Measurements from ENCODE around the gene PLEKHA7. TPM values are rescaled to one million over a fixed set of nuclear protein-coding genes. Genes with fewer than 3 reads are reported as not detected.

The PLEKHA7 gene
- total RNA-seq, 1 experiment from 2014 or later: 57.6 TPM

DNA sequence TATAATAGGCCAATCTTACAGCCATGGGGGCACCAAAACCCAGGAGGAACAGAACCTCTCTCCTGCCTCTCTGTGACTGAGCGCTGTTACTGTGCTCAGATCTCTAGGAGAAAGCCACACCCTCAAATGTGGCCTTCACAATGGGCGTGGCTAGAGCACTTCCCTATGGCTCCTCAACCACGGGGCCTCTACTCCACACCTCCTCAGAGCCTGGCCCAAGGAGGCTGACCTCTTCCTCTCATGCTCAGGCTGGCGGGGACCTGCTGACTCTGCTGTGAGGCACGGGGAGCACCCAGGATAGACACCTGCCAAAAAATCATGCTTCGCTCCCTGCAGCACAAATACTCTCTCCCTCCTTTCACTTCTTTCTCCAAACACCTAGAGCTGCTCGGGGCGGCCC, 234.8 kb downstream of the PLEKHA7 start:
- Mint-ChIP-seq H3K9me3 (ENCODE audit: unreplicated experiment) (no peaks in the 10 kb centered on the region), H3K4me1 (ENCODE audit: low read depth, unreplicated experiment) (peaks cover 7% of the 10 kb centered on the region), H3K4me3 (ENCODE audit: unreplicated experiment) (no peak overlapping the region), H3K27me3 (ENCODE audit: insufficient read depth, unreplicated experiment) (no peaks in the 10 kb centered on the region), H3K27ac (ENCODE audit: unreplicated experiment) (no peak overlapping the region), H3K36me3 (ENCODE audit: insufficient read depth, unreplicated experiment) (peaks cover 29% of the 10 kb centered on the region)
- BruUV-seq (replicated peaks): no TSS peak
- POLR2A ChIA-PET: no interaction called here
- H3K4me1 ChIP-seq: peaks cover 15% of the 10 kb centered on the region
- H3K4me3 ChIP-seq (ENCODE audit: low read depth, low read length): no peak overlapping the region
- no peaks in the 10 kb centered on the region for H3K9me3 ChIP-seq
- DNase-seq: no peak
- intact Hi-C loops (cut with micrococcal nuclease; ENCODE audit: unreplicated experiment): no loop called here
- H3K27me3 ChIP-seq (replicated peaks; ENCODE audit: control insufficient read depth, insufficient read depth, low read length): no peaks in the 10 kb centered on the region
- H3K36me3 ChIP-seq (ENCODE audit: control insufficient read depth, insufficient read depth, low read length): no peaks in the 10 kb centered on the region; the same call in none of the 2 replicates
- CTCF ChIA-PET: interaction anchor here (0.6 kb wide), 1 partner anchor 53 kb away, joined by 3 read pairs; no protein-coding TSS in a partner anchor
- TF ChIP-seq, protein P1, sequence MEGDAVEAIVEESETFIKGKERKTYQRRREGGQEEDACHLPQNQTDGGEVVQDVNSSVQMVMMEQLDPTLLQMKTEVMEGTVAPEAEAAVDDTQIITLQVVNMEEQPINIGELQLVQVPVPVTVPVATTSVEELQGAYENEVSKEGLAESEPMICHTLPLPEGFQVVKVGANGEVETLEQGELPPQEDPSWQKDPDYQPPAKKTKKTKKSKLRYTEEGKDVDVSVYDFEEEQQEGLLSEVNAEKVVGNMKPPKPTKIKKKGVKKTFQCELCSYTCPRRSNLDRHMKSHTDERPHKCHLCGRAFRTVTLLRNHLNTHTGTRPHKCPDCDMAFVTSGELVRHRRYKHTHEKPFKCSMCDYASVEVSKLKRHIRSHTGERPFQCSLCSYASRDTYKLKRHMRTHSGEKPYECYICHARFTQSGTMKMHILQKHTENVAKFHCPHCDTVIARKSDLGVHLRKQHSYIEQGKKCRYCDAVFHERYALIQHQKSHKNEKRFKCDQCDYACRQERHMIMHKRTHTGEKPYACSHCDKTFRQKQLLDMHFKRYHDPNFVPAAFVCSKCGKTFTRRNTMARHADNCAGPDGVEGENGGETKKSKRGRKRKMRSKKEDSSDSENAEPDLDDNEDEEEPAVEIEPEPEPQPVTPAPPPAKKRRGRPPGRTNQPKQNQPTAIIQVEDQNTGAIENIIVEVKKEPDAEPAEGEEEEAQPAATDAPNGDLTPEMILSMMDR (IDR thresholded peaks at IDR 0.05; ENCODE audit: insufficient read depth in 1 of 2, low read depth in 1 of 2, low read length in 1 of 2, severe bottlenecking in 1 of 2, unreplicated experiment in 1 of 2): no peak

DNA sequence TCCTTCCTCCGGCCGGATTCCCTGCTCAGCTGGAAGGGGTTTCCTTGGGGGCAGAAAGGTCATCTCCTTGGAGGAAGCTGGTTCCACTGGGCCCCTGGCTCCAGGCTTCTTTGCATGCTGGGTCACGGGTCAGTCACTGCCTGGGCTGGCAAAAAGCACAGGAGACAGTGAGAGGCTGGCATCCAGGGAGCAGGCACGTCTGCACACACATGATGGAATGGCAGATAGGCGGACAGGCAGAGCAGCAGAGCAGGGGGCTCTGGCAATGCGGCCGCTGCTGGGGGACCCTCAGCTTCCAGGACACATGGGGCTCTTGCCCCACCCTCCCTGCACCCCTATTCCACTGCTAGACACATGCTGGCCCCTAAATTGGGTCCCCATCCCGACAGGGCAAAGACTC, 235.3 kb downstream of the PLEKHA7 start:
- no peaks in the 10 kb centered on the region for H3K27me3 ChIP-seq (replicated peaks; ENCODE audit: control insufficient read depth, insufficient read depth, low read length)
- H3K36me3 Mint-ChIP-seq (ENCODE audit: insufficient read depth, unreplicated experiment): peaks cover 28% of the 10 kb centered on the region
- POLR2A ChIA-PET: no interaction called here
- DNase-seq: no peak
- H3K27me3 Mint-ChIP-seq (ENCODE audit: insufficient read depth, unreplicated experiment): no peaks in the 10 kb centered on the region
- H3K36me3 ChIP-seq (ENCODE audit: control insufficient read depth, insufficient read depth, low read length): no peaks in the 10 kb centered on the region; the same call in none of the 2 replicates
- no peak overlapping the region for H3K27ac Mint-ChIP-seq (ENCODE audit: unreplicated experiment)
- H3K4me3 ChIP-seq (ENCODE audit: low read depth, low read length): no peak overlapping the region
- no TSS peak for BruUV-seq (replicated peaks)
- H3K9me3 Mint-ChIP-seq (ENCODE audit: unreplicated experiment): no peaks in the 10 kb centered on the region
- TF ChIP-seq, protein P1 (IDR thresholded peaks at IDR 0.05; ENCODE audit: insufficient read depth in 1 of 2, low read depth in 1 of 2, low read length in 1 of 2, severe bottlenecking in 1 of 2, unreplicated experiment in 1 of 2): no peak
- H3K4me1 ChIP-seq: peaks cover 10% of the 10 kb centered on the region
- H3K9me3 ChIP-seq: no peaks in the 10 kb centered on the region
- peaks cover 1% of the 10 kb centered on the region for H3K4me1 Mint-ChIP-seq (ENCODE audit: low read depth, unreplicated experiment)
- no peak overlapping the region for H3K4me3 Mint-ChIP-seq (ENCODE audit: unreplicated experiment)
- intact Hi-C loops (cut with micrococcal nuclease; ENCODE audit: unreplicated experiment): no loop called here
- CTCF ChIA-PET: no interaction called here

DNA sequence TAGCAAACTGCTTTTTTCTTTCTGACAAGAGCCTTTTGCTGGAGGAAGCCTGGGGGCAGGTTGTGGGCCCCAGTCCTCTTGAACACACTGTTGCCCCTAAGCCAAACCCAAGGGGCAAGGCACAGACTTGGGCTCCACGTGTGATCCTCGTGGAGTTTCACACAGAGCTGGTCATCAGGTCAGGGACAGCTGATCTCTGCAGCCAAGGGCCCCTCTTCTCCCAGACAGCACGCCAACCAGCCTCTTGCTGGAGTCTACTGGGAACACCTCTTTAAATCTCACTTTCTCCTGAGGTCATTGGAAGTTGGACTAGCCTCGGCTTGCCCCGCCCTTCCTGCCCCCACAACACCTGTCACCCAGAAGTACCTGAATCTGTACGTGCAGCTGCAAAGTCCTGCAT, 235.9 kb downstream of the PLEKHA7 start:
- H3K4me1 Mint-ChIP-seq (ENCODE audit: low read depth, unreplicated experiment): no peaks in the 10 kb centered on the region
- POLR2A ChIA-PET: no interaction called here
- Histone ChIP-seq H3K36me3 (ENCODE audit: control insufficient read depth, insufficient read depth, low read length) (no peaks in the 10 kb centered on the region; the same call in none of the 2 replicates), H3K27me3 (replicated peaks; ENCODE audit: control insufficient read depth, insufficient read depth, low read length) (no peaks in the 10 kb centered on the region), H3K4me3 (ENCODE audit: low read depth, low read length) (no peak overlapping the region), H3K4me1 (peaks cover 10% of the 10 kb centered on the region), H3K9me3 (no peaks in the 10 kb centered on the region)
- CTCF ChIA-PET: no interaction called here
- H3K27ac Mint-ChIP-seq (ENCODE audit: unreplicated experiment): no peak overlapping the region
- peaks cover 22% of the 10 kb centered on the region for H3K36me3 Mint-ChIP-seq (ENCODE audit: insufficient read depth, unreplicated experiment)
- BruUV-seq (replicated peaks): no TSS peak
- intact Hi-C loops (cut with micrococcal nuclease; ENCODE audit: unreplicated experiment): no loop called here
- H3K27me3 Mint-ChIP-seq (ENCODE audit: insufficient read depth, unreplicated experiment): no peaks in the 10 kb centered on the region
- DNase-seq: no peak
- no peaks in the 10 kb centered on the region for H3K9me3 Mint-ChIP-seq (ENCODE audit: unreplicated experiment)
- TF ChIP-seq, protein P1 (IDR thresholded peaks at IDR 0.05; ENCODE audit: insufficient read depth in 1 of 2, low read depth in 1 of 2, low read length in 1 of 2, severe bottlenecking in 1 of 2, unreplicated experiment in 1 of 2): no peak
- no peak overlapping the region for H3K4me3 Mint-ChIP-seq (ENCODE audit: unreplicated experiment)

Measured in Caco-2 (cell line).